Prostate gland (tissue), 2 donors: Measurements from ENCODE around the gene MSN.

ENCODE experiments used
- CTCF ChIP-seq, 4 experiments: fragments of 200-600 bp in 2 of 4; fragments of 450-650 bp in 2 of 4; sonication (generic) in 2 of 4; IDR thresholded peaks; 1 replicate in 3 of 4; 2 replicates in 1 of 4; pipeline ENCODE4 v1.5.1; 2016 to 2019; ENCODE audit warnings: antibody characterized with exemption in 4 of 4, mild to moderate bottlenecking in 2 of 4, moderate library complexity in 2 of 4
- POLR2A ChIP-seq: fragments of 450-650 bp; IDR thresholded peaks from one replicate; pipeline ENCODE4 v1.6.1; 2016; ENCODE audit warnings: antibody characterized with exemption, mild to moderate bottlenecking
- POLR2AphosphoS5 ChIP-seq: sonication (generic); formaldehyde crosslinking; IDR thresholded peaks from one replicate; pipeline ENCODE4 v1.6.1; 2017; ENCODE audit warnings: antibody characterized with exemption

GRCh38 chrX:65695849-65696449, 28.5 kb downstream of the MSN start:
- no peak for TF ChIP-seq CTCF (IDR thresholded peaks at IDR 0.05)
- TF ChIP-seq POLR2AphosphoS5 = no peak
- TF ChIP-seq POLR2A = no peak
